HPDE6-E6E7 (cell line): Measurements from ENCODE around the gene CDT1.

Experiments
- DNase-seq: peaks from one replicate; pipeline ENCODE4 v3.0.0; 2011; ENCODE audit warnings: missing footprints; ENCODE audit errors: extremely low spot score

Gene CDT1

GRCh38 chr16:88804552-88805339, 1.2 kb downstream of the CDT1 start:
- no peak for DNase-seq

GRCh38 chr16:88805340-88805715, 1.7 kb downstream of the CDT1 start:
- no peak for DNase-seq

- no peak for DNase-seq
Observed at GRCh38 chr16:88805887-88806393, 2.4 kb downstream of the CDT1 start.

GRCh38 chr16:88806491-88807111, 3.0 kb downstream of the CDT1 start:
- no peak for DNase-seq

DNA sequence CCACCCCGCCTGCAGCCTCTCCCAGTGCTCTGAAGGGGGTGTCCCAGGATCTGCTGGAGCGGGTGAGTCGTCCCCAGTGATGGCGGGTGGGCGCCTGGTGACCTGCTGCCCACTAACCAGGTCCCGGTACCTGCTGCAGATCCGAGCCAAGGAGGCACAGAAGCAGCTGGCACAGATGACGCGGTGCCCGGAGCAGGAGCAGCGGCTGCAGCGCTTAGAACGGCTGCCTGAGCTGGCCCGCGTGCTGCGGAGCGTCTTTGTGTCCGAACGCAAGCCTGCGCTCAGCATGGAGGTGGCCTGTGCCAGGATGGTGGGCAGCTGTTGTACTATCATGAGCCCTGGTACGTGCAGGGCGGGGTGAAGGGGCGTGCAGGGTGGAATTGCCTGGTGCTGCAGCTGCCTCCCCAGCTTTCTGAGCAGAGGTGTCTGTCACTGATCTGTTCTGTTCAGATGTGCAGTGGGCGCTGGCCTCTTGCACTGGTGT, 3.6 kb downstream of the CDT1 start:
- no peak for DNase-seq

DNA sequence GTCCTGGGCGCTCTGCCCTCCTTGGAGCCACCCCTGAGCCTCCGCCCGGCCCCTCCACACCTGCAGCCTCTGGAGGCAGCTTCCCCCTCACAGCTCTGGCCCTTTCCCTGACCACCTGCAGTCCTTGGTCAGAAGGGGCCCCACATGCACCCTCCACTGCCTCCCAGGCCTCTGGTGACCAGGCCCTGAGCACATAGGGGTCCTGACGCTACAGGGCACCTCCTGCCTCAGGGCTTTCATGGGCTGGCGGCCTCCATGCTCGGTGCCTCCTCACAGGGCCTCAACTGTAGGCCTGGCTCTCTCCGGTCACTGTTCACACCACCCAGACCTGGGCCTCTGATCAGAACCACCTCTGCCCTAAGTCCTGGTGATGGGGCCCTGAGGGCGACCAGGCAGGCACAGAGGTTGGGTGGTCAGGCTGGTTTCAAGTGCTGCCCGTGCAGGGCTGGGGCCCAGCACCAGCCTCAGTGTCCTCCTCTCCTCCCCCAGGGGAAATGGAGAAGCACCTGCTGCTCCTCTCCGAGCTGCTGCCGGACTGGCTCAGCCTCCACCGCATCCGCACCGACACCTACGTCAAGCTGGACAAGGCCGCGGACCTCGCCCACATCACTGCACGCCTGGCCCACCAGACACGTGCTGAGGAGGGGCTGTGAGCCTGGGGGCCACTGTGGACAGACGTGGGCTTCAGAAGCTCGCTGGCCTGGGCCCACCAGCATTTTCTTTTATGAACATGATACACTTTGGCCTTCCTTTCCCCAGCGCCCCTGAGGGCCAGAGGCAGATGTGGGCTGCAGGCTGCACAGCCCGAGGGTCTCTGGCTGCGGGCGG, 4.3 kb downstream of the CDT1 start:
- no peak for DNase-seq

- no peak for DNase-seq
Observed at GRCh38 chr16:88809068-88809675, 5.6 kb downstream of the CDT1 start.

GRCh38 chr16:88809676-88810165, 6.1 kb downstream of the CDT1 start:
- DNase-seq: no peak

GRCh38 chr16:88810166-88810911, 6.8 kb downstream of the CDT1 start:
- DNase-seq: no peak

DNA sequence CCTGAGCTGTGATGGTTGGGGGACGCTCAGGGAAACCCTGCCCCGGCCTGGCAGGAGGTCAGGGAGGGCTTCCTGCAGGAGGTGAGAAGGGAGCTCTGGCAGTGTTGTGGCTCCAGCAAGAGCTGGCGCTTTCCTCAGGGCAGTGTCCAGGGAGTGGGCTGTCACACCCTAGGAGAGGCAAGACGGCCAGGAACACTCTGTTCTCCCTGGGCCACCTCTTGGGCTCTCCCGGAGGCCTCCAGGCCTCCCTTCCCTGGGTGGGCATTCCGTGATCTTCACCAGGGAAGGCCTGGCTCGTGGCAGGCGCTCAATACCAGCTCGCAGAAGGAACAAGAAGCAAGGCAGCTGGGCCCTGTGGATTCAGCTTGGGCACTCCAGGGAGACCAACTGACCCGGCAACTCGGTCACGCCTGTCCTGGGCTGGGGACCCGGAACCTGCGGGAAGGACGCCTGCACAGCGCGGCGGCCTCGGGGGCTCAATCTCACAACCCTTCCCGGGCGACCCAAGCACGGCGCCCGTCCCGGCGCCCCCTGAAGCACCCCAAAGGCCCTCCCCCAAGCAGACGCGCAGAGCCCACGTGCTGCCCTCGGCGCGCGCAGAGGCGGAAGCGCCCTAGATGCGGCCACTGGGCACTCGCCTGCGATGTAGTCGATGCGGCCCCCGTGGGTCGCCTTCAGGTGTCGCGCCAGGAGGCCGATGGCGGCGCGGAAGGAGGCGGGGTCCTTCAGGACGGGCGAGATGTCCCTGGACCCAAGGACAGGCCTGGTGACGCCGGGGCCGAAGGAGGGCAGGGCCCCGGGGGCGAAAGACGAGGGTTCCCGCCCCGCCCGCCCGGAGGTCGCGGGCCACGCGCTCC, 7.6 kb downstream of the CDT1 start:
- peak; percentile 65 for DNase-seq

DNA sequence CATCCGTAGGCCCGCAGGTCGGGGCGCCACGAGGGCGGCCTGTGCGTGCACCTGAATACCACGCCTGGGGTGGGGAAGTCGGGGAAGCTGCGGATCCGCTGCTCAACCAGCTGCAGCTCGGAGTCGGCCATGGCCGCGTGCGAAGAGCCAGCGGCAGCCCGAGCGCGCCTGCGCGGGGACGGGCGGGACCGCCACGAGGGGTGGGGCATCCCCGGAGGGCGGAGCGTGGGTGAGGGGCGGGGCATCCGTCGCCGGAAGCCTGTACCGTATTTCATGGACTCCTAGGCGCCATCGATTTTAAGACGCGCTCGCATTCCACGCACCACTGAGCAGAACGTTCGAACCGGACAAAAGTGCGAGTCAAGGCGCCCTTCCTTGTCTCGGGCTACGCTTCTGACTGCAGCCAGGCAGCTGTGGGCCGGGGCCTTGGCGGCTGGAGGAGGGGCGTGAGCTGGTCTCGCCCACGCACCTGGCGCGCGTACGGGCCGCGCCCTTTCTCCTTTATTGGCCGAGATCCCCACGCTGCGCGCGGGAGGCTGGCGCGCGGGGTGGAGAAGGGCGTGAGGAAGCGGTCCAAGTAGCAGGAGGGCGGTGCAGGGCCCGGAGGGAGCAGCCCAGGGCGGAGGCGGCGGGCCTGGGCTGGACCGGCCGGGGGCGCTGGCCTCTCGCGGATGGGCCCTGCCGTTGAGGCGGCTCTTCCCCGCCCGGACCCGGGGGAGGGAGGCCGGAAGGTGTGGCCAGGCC, 8.4 kb downstream of the CDT1 start, which contains the start of gene APRT:
Gene APRT, minus strand, starts transcription at position 160 of the 744 bp plus-strand sequence. Its CDS starts 29 bp downstream, at position 131.
- DNase-seq: peak; percentile 90

GRCh38 chr16:88812513-88813268, 9.1 kb downstream of the CDT1 start:
- no peak for DNase-seq

DNA sequence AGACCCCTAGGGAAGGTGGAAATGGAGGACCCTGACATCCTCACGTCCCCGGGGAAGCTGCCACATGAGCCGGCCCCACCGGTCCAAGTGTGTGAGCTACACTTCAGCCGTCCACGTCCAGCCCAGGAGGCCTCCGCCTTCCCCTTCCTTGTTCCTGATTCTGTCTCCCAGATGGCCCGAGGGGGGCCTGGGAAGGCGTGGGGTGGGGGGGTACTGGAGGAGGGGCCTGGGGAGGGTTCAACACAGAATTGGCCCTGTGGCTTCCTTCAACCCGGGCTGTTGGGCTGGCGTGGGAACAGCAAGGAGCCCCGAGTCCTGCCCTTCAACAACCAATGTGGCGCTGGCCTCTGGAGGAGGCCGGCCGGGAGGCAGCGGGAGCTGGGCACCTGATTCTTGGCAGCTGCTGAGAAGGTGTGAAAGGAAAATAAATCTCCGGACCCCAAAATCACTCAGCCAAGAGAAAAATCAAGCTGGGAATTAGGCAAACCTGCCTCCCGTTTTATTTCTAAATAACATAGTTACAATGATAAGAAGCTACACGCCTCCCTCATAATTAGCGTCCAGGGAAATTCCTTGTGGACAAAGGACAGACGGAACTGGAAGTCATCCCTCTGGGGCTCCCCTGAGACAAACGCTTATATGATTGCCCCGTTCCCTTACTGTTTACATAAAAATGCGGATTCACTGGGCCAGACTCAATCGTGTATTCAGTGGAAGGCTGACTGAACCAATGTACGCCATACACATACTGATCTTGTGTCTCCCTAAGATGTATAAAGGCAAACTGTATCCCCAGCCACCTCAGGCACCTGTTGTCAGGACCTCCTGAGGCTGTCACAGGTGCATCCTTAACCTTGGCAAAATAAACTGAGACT, 9.9 kb downstream of the CDT1 start:
- no peak for DNase-seq

GRCh38 chr16:88814144-88814502, 10.5 kb downstream of the CDT1 start:
- DNase-seq: no peak

DNA sequence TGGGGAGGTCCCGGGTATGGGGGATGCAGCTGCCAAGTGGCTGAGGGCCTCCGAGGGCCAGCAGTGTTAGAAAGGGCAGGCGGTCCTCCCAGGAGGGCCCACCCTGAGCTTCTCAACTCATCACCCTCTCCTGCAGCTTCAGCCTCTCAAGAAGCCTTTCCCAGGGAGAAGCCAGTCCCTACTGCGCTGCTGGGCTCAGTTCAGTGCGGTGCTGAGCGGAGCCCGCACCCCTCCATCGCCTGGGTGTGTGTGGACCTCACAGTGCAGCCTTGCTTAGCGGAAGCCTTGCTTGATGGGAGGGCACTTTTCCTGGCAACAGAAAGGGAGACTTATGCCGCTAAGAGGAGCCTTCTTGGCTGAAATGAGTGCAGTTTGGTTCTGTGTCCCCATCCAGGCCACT, 11.6 kb downstream of the CDT1 start:
- DNase-seq: no peak

- no peak for DNase-seq
Observed at GRCh38 chr16:88815901-88816589, 12.5 kb downstream of the CDT1 start.
